Neural cell (in vitro differentiated cells): ENCODE measurements around the gene HES6. TPM values are rescaled to one million over a fixed set of nuclear protein-coding genes. Genes with fewer than 3 reads are reported as not detected.
A peak's percentile ranks its signal among the peaks of the same experiment; 100 is the strongest.

Source experiments
- H2AFZ ChIP-seq: fragments of 200-600, 300-800 bp; sonication (generic), shearing (Covaris generic); 2 replicates; pipeline ENCODE4 v1.6.0; 2014; ENCODE audit warnings: low read depth, mild to moderate bottlenecking, antibody characterized with exemption, low read length, moderate library complexity
- H3F3A ChIP-seq: fragments of 200-600 bp; shearing (Covaris generic); 2 replicates; pipeline ENCODE4 v1.6.1; 2016; ENCODE audit warnings: mild to moderate bottlenecking, moderate library complexity, mixed read lengths, antibody characterized with exemption, low read length; ENCODE audit not compliant: insufficient read depth, poor library complexity, severe bottlenecking
- H3K27ac ChIP-seq: fragments of 200-600, 300-800 bp; sonication (generic), shearing (Covaris generic); 2 replicates; pipeline ENCODE4 v1.5.1; 2014; ENCODE audit warnings: mild to moderate bottlenecking, low read length, moderate library complexity
- H3K27me3 ChIP-seq: fragments of 300-800, 200-600 bp; sonication (generic), shearing (Covaris generic); 2 replicates; pipeline ENCODE4 v1.6.0; 2014; ENCODE audit warnings: mild to moderate bottlenecking, low read depth, low read length, moderate library complexity; ENCODE audit not compliant: insufficient read depth
- H3K36me3 ChIP-seq: fragments of 300-800, 200-600 bp; sonication (generic), shearing (Covaris generic); 2 replicates; pipeline ENCODE4 v1.5.1; 2014; ENCODE audit warnings: mild to moderate bottlenecking, antibody characterized with exemption, low read length, moderate library complexity; ENCODE audit not compliant: insufficient read depth
- H3K4me2 ChIP-seq: fragments of 300-800, 200-600 bp; sonication (generic), shearing (Covaris generic); 2 replicates; pipeline ENCODE4 v1.6.0; 2014; ENCODE audit warnings: mild to moderate bottlenecking, low read length
- H3K4me3 ChIP-seq: fragments of 300-800, 200-600 bp; sonication (generic), shearing (Covaris generic); 2 replicates; pipeline ENCODE4 v1.5.1; 2014; ENCODE audit warnings: mild to moderate bottlenecking, low read length, moderate library complexity
- H3K79me2 ChIP-seq: fragments of 200-600 bp; shearing (Covaris generic); replicated peaks from 2 replicates; pipeline ENCODE4 v1.6.0; 2014; ENCODE audit warnings: mild to moderate bottlenecking, low read length, moderate library complexity; ENCODE audit not compliant: insufficient read depth
- H3K9ac ChIP-seq: fragments of 300-800, 200-600 bp; sonication (generic), shearing (Covaris generic); 2 replicates; pipeline ENCODE4 v1.6.1; 2016; ENCODE audit warnings: mild to moderate bottlenecking, low read length, mixed read lengths
- H3K9me2 ChIP-seq: fragments of 200-600 bp; shearing (Covaris generic); 2 replicates; pipeline ENCODE4 v1.6.1; 2016; ENCODE audit warnings: mild to moderate bottlenecking, low read length, mixed read lengths; ENCODE audit not compliant: insufficient read depth
- H3K9me3 ChIP-seq: fragments of 200-600, 300-800 bp; sonication (generic), shearing (Covaris generic); 2 replicates; pipeline ENCODE4 v1.6.1; 2016; ENCODE audit warnings: mild to moderate bottlenecking, mixed run types, low read length, moderate library complexity, mixed read lengths
- H4K20me1 ChIP-seq: fragments of 200-600 bp; shearing (Covaris generic); 2 replicates; pipeline ENCODE4 v1.6.1; 2016; ENCODE audit warnings: mild to moderate bottlenecking, mixed run types; ENCODE audit not compliant: insufficient read depth
- CTCF ChIP-seq: fragments of 450-650 bp; IDR thresholded peaks from 2 replicates; pipeline ENCODE4 v1.5.1; 2014; ENCODE audit warnings: antibody characterized with exemption, mild to moderate bottlenecking, moderate library complexity; ENCODE audit not compliant: poor library complexity, severe bottlenecking
- EP300 ChIP-seq: fragments of 450-650 bp; conservative IDR thresholded peaks from 2 replicates; pipeline ENCODE4 v1.6.1; 2014; ENCODE audit warnings: antibody characterized with exemption, mild to moderate bottlenecking, moderate library complexity; ENCODE audit not compliant: poor library complexity, severe bottlenecking
- EZH2 ChIP-seq: fragments of 200-600, 300-800 bp; shearing (Covaris generic), sonication (generic); IDR thresholded peaks from 2 replicates; pipeline ENCODE4 v1.6.1; 2014; ENCODE audit warnings: antibody characterized with exemption, low read length, borderline replicate concordance, mild to moderate bottlenecking; ENCODE audit not compliant: insufficient read depth, poor library complexity, severe bottlenecking
- MXI1 ChIP-seq: fragments of 450-650 bp; conservative IDR thresholded peaks from 2 replicates; pipeline ENCODE4 v1.6.1; 2014; ENCODE audit warnings: antibody characterized with exemption, mild to moderate bottlenecking; ENCODE audit not compliant: poor library complexity, severe bottlenecking
- RAD21 ChIP-seq: fragments of 450-650 bp; conservative IDR thresholded peaks from 2 replicates; pipeline ENCODE4 v1.6.1; 2014; ENCODE audit warnings: antibody characterized with exemption, mild to moderate bottlenecking, moderate library complexity
- REST ChIP-seq: IDR thresholded peaks from 2 replicates; pipeline ENCODE4 v1.6.1; 2012; ENCODE audit warnings: borderline replicate concordance
- SMC3 ChIP-seq: fragments of 450-650 bp; conservative IDR thresholded peaks from 2 replicates; pipeline ENCODE4 v1.6.1; 2014; ENCODE audit warnings: antibody characterized with exemption, mild to moderate bottlenecking, moderate library complexity; ENCODE audit not compliant: poor library complexity
- polyA plus RNA-seq: library from polyadenylated mRNA; depleted of rRNA; stranded (reverse); fragments of >200 nt; gene quantifications from 2 replicates; pipeline ENCODE4 v1.2.3, GENCODE V29; 2014

Gene HES6
- polyA plus RNA-seq, 1 donor from 2014 or later = 236 TPM

- H3K79me2 ChIP-seq = peaks cover 55% of the 10 kb centered on the region
Observed at GRCh38 chr2:238202326-238203093, 37.3 kb downstream of the HES6 start.

GRCh38 chr2:238190445-238190844 lies 49.4 kb downstream of the HES6 start:
- no peaks in the 10 kb centered on the region for H3K27me3 ChIP-seq
- H3K4me2 ChIP-seq = no peak overlapping the region
- peaks cover 6% of the 10 kb centered on the region for H3K79me2 ChIP-seq
- H2AFZ ChIP-seq = no peak overlapping the region
- no peak overlapping the region for H3K9ac ChIP-seq
- no peaks in the 10 kb centered on the region for H3F3A ChIP-seq
- H4K20me1 ChIP-seq = no peaks in the 10 kb centered on the region
- no peak overlapping the region for H3K4me3 ChIP-seq
- H3K9me3 ChIP-seq = no peaks in the 10 kb centered on the region
- no peaks in the 10 kb centered on the region for H3K9me2 ChIP-seq
- H3K36me3 ChIP-seq = peaks cover 4% of the 10 kb centered on the region
- H3K27ac ChIP-seq = no peak overlapping the region
- TF ChIP-seq CTCF (no peak), RAD21 (no peak), REST (no peak), MXI1 (no peak), EZH2 (no peak), SMC3 (no peak)

More at GRCh38 chr2:238202326-238203093, 37.3 kb downstream of the HES6 start:
- peak overlapping the region; percentile 65 for H3K27ac ChIP-seq
- H2AFZ ChIP-seq = no peak overlapping the region
- H3K36me3 ChIP-seq = no peaks in the 10 kb centered on the region
- peak overlapping the region; percentile 80 for H3K9ac ChIP-seq
- no peaks in the 10 kb centered on the region for H3F3A ChIP-seq
- peak overlapping the region; percentile 84 for H3K4me3 ChIP-seq
- H3K4me2 ChIP-seq = peak overlapping the region; percentile 81
- no peaks in the 10 kb centered on the region for H3K27me3 ChIP-seq
- H3K9me3 ChIP-seq = no peaks in the 10 kb centered on the region
- no peaks in the 10 kb centered on the region for H3K9me2 ChIP-seq
- TF ChIP-seq EP300 (no peak), SMC3 (no peak), REST (peak; percentile 34), CTCF (no peak)
- peaks cover 3% of the 10 kb centered on the region for H4K20me1 ChIP-seq
